ENCODE results near the gene F2. TPM values are rescaled to one million over a fixed set of nuclear protein-coding genes. Genes with fewer than 3 reads are reported as not detected.

Gene F2
- not detected for total RNA-seq

GRCh38 chr11:46719048-46719542 is at the start of gene F2:
Gene F2 (plus strand): TSS chr11:46719213. CDS start chr11:46719236, 23 bp downstream.

GRCh38 chr11:46700241-46701077 is 18.6 kb upstream of the F2 start, which contains the start of the genes ARHGAP1 and ZNF408:
Gene ARHGAP1 (minus strand): TSS chr11:46700619. CDS start chr11:46696107, 4,512 bp downstream.
Gene ZNF408 (plus strand): TSS chr11:46701031. CDS start chr11:46701048, 17 bp downstream.

Small RNA genes lying within 50 kb of the gene (small RNA-seq; reads per million reads assigned to genes)
- gene MIR5582 (not detected), gene RF00573 (not detected), gene SNORD67 (135 reads per million, percentile 97 among the genes with 10 or more reads in this experiment)

Other genes starting within 250 kb of the F2 start
- gene AMBRA1, start 125.2 kb upstream of the F2 start, total RNA-seq, result 32.3 TPM
- 9.0 TPM for gene HARBI1, start 102.0 kb upstream of the F2 start, total RNA-seq
- 40.4 TPM for gene ATG13, start 101.7 kb upstream of the F2 start, total RNA-seq
- gene ARHGAP1, start 18.6 kb upstream of the F2 start, total RNA-seq, result 21.5 TPM
- 3.7 TPM for gene ZNF408, start 18.2 kb upstream of the F2 start, total RNA-seq
- 190 TPM for gene CKAP5, start 127.1 kb downstream of the F2 start, total RNA-seq
- gene LRP4, start 199.3 kb downstream of the F2 start, total RNA-seq, result 8.8 TPM
- 78.7 TPM for gene CSTPP1, start 217.5 kb downstream of the F2 start, total RNA-seq